NCI-H446 treated with DMSO at 0.1 percent for 48 hours (cell line): ENCODE results near the gene OCIAD2.
A peak's percentile ranks its signal among the peaks of the same experiment; 100 is the strongest.
"Not testable (repeated sequence)": the region's sequence is repeated elsewhere in the genome, so short reads cannot be mapped to it uniquely, and the experiment has no call there.

Source experiments
- DNase-seq: peaks from one replicate; lab custom pipeline; 2025; lab: John Stamatoyannopoulos, UW

The OCIAD2 gene

GRCh38 chr4:48906206-48907173 is at the start of gene OCIAD2:
Gene OCIAD2, minus strand, starts transcription at chr4:48906774. Its CDS starts 2,225 bp downstream, at chr4:48904549.
- DNase-seq, result peak; percentile 51

- DNase-seq, result no peak
Observed at GRCh38 chr4:48954314-48954713, 47.7 kb upstream of the OCIAD2 start.

- no peak for DNase-seq
Observed at GRCh38 chr4:48949518-48950219, 43.1 kb upstream of the OCIAD2 start.

GRCh38 chr4:48949086-48949485 is 42.5 kb upstream of the OCIAD2 start:
- no peak for DNase-seq

GRCh38 chr4:48947731-48948130 is 41.2 kb upstream of the OCIAD2 start:
- no peak for DNase-seq

- no peak for DNase-seq
Observed at GRCh38 chr4:48945981-48946380, 39.4 kb upstream of the OCIAD2 start.

GRCh38 chr4:48944756-48945241 is 38.2 kb upstream of the OCIAD2 start:
- no peak for DNase-seq

GRCh38 chr4:48944252-48944651 is 37.7 kb upstream of the OCIAD2 start:
- no peak for DNase-seq

GRCh38 chr4:48943387-48943786 is 36.8 kb upstream of the OCIAD2 start:
- no peak for DNase-seq

- DNase-seq, result peak; percentile 67
Observed at GRCh38 chr4:48939785-48940184, 33.2 kb upstream of the OCIAD2 start.

- no peak for DNase-seq
Observed at GRCh38 chr4:48938831-48939230, 32.3 kb upstream of the OCIAD2 start.

- DNase-seq, result no peak
Observed at GRCh38 chr4:48937033-48937432, 30.5 kb upstream of the OCIAD2 start.

GRCh38 chr4:48931459-48931858 is 24.9 kb upstream of the OCIAD2 start:
- DNase-seq, result no peak

- DNase-seq, result no peak
Observed at GRCh38 chr4:48930654-48931053, 24.1 kb upstream of the OCIAD2 start.

- no peak for DNase-seq
Observed at GRCh38 chr4:48924416-48924815, 17.8 kb upstream of the OCIAD2 start.

GRCh38 chr4:48923065-48923464 is 16.5 kb upstream of the OCIAD2 start:
- not testable (repeated sequence) for DNase-seq

- no peak for DNase-seq
Observed at GRCh38 chr4:48914311-48914710, 7.7 kb upstream of the OCIAD2 start.

GRCh38 chr4:48913346-48913745 is 6.8 kb upstream of the OCIAD2 start:
- peak; percentile 97 for DNase-seq

- no peak for DNase-seq
Observed at GRCh38 chr4:48912349-48912748, 5.8 kb upstream of the OCIAD2 start.

GRCh38 chr4:48910511-48910910 is 3.9 kb upstream of the OCIAD2 start:
- DNase-seq, result no peak

GRCh38 chr4:48909697-48910096 is 3.1 kb upstream of the OCIAD2 start:
- peak; percentile 47 for DNase-seq

GRCh38 chr4:48908687-48909086 is 2.1 kb upstream of the OCIAD2 start:
- no peak for DNase-seq
